Stimulated activated naive CD4-positive, alpha-beta T cell (primary cell): ENCODE results near the gene DENR.
"Not testable (repeated sequence)": the region's sequence is repeated elsewhere in the genome, so short reads cannot be mapped to it uniquely, and the experiment has no call there.

Source experiments
- DNase-seq, 6 experiments: peaks; one replicate each; lab custom pipeline; 2025; lab: John Stamatoyannopoulos, UW

Gene DENR

GRCh38 chr12:122740351-122740750 is 12.3 kb upstream of the DENR start:
- no peak for DNase-seq

- DNase-seq = no peak
These were observed 8.6 kb upstream of the DENR start for GRCh38 chr12:122743895-122744525.

GRCh38 chr12:122747224-122748135 is 5.1 kb upstream of the DENR start:
- DNase-seq = no peak

- no peak for DNase-seq
These were observed 2.9 kb upstream of the DENR start for GRCh38 chr12:122749569-122750332.

- DNase-seq = not testable (repeated sequence)
These were observed 1.7 kb upstream of the DENR start for GRCh38 chr12:122750781-122751515.

GRCh38 chr12:122753319-122753650 is 661 bp downstream of the DENR start:
- DNase-seq = peak in 1 of 6 experiments; percentile 40

GRCh38 chr12:122754790-122755189 is 2.2 kb downstream of the DENR start:
- no peak for DNase-seq

- no peak for DNase-seq
These were observed 4.9 kb downstream of the DENR start for GRCh38 chr12:122757568-122757967.

- DNase-seq = no peak
These were observed 32.9 kb downstream of the DENR start for GRCh38 chr12:122785503-122785902.

GRCh38 chr12:122788387-122788786 is 35.8 kb downstream of the DENR start:
- DNase-seq = no peak

- no peak for DNase-seq
These were observed 37.0 kb downstream of the DENR start for GRCh38 chr12:122789637-122790036.

- DNase-seq = no peak
These were observed 37.9 kb downstream of the DENR start for GRCh38 chr12:122790393-122791075.

GRCh38 chr12:122793685-122794106 is 41.1 kb downstream of the DENR start:
- DNase-seq = peak in 4 of 6 experiments; percentile 9 to 72 (median 54)

GRCh38 chr12:122795807-122796206 is 43.2 kb downstream of the DENR start:
- DNase-seq = no peak

GRCh38 chr12:122799641-122800243 is 47.1 kb downstream of the DENR start:
- DNase-seq = no peak

GRCh38 chr12:122803937-122804336 is 51.3 kb downstream of the DENR start:
- DNase-seq = no peak

GRCh38 chr12:122804957-122805356 is 52.3 kb downstream of the DENR start:
- DNase-seq = not testable (repeated sequence)

GRCh38 chr12:122807651-122808050 is 55.0 kb downstream of the DENR start:
- DNase-seq = no peak

- no peak for DNase-seq
These were observed 59.2 kb downstream of the DENR start for GRCh38 chr12:122811777-122812176.

- DNase-seq = no peak
These were observed 60.7 kb downstream of the DENR start for GRCh38 chr12:122813310-122813713.
